COLO829 (cell line): ENCODE measurements around the gene TMEM91.

Experiments used
- DNase-seq: peaks from one replicate; pipeline ENCODE4 v3.0.0; 2012; ENCODE audit warnings: low spot score

The TMEM91 gene

DNA sequence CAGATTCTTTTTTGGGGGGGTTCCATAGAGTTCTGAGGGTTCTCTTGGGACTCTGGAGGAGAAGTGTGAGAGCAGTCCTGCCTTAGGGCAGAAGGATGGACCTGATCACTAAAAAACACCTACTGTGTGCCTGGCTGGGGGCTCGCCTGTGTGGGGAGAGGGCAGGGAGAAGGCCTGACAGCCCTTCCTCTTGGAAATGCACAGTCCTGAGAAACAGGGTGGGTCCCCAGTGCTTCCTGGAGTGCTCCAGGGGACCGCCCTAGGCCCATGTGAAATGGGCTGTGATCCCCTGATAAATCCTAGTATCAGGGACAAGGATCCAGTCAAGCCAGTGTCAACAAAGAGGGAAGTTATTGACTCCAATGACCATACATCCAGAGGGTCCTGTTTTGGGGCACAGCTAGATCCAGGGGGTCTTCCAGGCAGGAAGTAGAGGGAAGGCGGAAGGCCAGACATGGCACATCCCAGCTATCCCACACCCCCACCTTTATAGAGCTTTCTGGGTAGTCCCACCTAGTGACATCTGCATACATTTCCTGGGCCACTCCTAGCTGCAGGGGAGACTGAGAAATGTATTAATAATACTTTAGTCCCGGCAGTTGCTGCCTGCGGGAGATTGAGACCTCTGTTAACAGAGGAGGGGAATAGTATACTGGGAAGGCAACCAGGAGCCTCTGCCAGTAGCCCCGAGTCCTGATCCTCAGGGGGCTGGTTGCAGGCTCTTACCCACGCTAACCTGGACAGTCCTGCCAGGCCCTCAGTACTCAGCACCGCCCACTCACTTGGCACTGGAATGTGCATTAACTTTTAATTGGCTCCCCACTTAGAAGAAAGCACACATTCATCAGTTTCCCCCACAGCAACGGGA lies 35.0 kb downstream of the TMEM91 start:
- no peak for DNase-seq

DNA sequence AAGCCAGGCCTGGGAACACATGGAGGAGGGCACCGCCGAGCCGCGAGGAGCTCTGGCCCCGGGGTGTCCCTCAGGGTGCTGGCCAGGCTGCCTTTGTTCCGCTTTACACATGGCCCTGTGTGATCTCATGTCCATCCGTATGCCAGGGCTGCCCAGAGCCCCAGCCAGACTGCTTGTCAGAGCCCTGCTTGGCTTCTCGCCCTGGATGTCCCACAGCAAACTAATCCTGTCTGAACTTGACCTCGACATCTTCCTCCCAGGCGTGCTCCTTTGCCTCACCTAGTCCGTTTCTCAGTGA lies 35.6 kb downstream of the TMEM91 start:
- peak; percentile 64 for DNase-seq

DNA sequence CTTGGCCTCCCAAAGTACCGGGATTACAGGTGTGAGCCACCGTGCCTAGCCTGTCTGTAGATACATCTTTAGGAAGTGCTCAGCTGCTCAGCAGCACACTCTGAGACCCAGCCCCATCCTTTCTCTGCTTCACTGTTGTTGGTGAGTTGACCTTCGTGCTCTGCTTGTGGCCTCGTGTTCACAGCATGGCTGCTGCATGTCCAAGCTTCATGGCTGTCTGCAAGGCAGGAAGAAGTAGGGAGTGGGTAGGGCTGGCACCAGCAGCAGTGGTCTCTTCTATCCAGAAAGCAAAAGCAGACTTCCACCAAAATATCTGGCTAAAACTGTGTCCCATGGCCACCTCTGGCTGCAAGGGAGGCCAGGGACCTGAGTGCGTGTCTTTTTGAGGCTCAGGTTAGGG lies 36.6 kb downstream of the TMEM91 start:
- no peak for DNase-seq

- DNase-seq: no peak
These were observed 37.6 kb downstream of the TMEM91 start for GRCh38 chr19:41413947-41414346.

- no peak for DNase-seq
These were observed 38.1 kb downstream of the TMEM91 start for GRCh38 chr19:41414461-41414860.

GRCh38 chr19:41415154-41415571 lies 38.8 kb downstream of the TMEM91 start:
- DNase-seq: no peak

DNA sequence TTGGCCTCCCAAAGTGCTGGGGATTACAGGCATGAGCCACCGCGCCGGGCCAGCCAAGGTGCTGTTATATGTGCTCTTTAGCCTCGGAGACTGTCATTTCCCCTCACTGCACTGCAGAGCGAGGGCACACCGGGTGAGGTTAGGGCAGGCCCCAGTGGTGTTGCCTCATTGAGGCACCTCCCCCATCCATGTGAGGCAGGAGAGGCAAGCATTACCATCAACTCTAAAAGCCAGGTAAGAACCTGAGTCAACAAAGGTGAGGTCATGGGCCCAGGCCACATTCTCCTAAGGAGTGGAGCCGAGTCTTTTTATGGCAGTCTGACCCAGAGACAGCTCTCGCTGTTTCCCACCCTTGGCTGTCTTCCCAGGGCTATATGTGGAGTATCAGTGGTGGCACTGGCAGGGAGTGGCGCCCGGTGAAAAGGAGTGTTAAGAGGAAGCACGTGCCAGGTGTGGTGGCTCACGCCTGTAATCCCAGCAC lies 39.9 kb downstream of the TMEM91 start:
- no peak for DNase-seq

DNA sequence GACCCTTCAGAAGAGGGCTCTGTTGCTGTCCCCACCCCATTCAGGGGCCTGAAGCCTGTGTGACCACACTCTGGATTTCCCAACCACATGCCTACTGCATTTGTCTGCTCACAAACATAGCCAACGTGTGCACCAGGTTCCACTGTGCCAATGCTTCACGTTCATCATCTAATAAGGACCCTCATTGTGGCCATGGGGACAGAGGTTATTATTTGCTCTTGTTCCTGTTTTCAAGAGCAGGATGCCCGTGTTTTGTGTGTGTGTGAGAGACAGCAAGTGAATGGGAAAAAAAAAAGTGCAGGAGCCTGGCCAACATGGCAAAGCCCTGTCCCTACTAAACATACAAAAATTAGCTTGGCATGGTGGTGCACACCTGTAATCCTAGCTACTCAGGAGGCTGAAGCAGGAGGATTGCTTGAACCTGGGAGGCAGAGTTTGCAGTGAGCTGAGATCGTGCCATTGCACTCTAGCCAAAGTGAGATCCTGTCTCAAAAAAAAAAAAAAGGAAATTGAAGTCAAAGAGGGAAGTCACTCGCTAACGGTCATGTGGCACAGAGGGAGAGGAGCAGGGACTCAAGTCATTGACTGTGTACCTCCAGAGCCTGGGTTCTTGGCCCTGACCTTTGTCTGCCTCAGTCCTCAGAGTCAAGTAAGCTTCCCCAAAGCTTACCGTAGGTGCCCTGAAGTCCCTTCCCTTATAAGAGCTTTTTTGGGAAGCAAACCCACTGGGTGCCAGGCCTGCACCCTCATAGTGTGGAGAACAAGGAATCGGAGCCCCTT lies 44.0 kb downstream of the TMEM91 start:
- no peak for DNase-seq

DNA sequence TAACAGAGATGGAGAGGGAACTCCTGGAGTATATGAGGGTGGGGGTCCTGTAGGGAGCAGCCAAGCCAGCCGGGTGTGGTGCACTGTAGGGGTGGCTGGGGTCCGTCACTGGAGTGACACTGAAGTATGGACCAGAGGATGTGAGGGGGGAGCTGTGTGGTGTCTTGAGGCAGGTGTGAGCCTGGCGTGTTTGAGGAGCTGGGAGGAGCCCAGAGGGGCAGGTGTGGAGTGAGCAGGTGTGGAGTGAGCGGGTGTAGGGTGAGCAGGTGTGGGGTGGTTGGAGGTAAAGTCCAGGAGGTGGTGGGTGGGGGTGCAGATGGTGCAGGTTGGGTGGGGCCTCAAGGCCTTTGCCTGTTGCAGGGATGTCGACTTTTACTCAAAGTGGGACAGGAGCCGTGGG lies 45.0 kb downstream of the TMEM91 start:
- DNase-seq: no peak

- no peak for DNase-seq
These were observed 45.6 kb downstream of the TMEM91 start for GRCh38 chr19:41421973-41422372.

DNA sequence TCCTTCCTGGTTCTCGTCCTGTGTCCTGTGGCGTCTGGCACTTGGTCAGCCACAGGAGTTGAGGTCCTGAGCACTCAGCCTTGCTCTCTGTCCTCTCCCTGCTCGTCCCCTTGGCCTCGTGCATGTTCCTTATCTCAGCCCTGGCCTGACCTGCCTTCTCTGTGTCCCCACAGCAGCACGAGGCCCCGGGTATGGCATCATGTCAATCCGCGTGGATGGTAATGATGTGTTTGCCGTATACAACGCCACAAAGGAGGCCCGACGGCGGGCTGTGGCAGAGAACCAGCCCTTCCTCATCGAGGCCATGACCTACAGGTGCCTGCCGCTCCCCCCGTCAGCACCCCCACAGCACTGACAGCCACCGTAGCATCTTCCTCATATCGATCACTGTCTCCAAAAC lies 46.1 kb downstream of the TMEM91 start:
- DNase-seq: no peak

DNA sequence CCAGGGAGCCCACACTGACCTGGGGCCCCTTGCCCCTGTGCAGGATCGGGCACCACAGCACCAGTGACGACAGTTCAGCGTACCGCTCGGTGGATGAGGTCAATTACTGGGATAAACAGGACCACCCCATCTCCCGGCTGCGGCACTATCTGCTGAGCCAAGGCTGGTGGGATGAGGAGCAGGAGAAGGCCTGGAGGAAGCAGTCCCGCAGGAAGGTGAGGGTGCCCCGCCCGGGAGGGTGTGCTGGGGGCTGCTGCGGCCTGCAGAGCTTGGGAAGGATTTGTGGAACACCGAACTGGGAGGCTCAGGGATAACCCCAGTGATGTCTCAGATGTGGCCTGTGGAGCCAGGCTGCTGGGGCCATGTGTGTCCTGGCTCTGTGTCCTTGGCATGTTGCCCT lies 46.6 kb downstream of the TMEM91 start:
- DNase-seq: no peak

- no peak for DNase-seq
These were observed 48.2 kb downstream of the TMEM91 start for GRCh38 chr19:41424335-41425173.

DNA sequence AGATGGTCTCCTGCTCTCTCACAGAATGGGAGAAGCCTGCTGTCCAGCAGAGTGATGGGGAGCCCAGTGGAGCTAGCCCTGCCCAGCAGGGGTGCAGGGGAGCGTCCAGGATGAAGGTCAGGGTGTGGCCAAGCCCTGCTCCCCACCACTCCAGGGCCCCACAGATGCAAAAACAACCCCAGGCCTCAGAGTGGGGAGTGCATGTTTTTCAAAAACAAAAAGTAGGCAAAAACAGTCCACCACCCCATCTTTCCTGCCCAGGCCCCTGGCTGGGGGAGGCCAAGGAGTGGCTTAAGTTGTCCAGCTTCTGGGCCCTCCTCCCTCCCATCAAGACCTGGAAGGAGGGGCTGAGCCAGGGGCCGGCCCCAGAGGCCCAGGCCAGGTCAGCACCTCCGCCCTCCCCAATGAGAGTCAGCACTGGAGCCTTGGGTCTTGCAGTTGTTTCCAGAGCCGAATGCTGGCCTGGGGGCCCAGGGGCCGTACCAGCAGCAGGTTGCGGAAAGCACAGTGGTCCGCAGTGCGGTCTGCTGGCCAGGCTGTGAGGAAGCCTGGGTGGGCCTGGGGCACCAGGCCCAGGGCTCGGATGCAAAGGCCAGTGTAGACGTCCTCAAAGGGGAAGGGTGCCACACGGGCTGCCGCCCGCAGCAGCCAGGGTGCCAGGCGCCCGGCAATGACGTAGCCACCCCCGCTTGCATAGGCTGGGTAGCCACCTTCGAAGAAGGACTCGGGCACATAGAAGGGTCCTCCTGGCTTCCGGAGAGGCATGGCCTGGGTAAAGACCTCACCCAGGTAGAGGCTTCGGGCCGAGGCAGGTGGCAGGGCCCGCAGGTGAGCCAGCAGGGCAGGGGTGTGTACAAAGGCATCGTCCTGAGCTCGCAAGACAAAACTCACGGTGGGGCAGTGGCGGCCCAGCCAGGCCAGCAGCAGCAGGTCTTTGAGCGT lies 49.1 kb downstream of the TMEM91 start:
- DNase-seq: no peak

DNA sequence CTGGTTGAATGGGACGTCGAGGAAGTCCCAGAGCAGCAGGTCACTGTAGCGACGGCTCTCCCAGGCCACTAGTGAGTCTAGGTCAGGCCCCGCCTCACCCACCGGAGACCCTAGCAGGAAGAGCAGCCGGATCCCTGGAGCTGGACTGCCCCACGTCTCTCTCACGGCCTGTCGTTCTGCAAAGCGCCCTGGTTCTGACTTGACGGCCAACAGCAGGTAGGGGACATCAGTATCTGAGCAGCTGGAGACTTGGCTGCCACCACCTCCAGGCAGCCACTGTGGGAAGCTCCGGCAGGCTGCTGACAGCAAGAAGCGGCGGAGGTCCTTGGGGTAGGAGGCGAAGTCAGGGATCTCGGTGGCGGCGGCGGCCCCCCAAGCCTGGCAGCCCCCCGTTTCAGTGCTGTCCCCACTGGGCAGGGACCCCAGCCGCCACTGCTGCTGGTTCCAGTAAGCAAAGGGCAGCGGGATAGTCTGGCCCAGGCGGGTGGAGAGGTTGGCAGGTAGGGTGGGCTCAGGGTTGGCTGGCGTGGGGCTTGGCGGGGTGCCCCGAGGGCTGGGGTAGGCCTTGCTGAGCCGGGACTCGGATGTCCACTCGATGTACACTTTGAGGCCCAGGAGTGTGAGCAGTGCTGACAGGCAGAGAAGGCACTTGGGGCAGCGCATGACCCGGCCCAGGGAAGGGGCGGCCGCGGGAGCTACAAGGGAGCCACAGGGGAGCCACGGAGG lies 49.9 kb downstream of the TMEM91 start:
- no peak for DNase-seq

GRCh38 chr19:41426952-41427646 lies 50.8 kb downstream of the TMEM91 start, which contains the start of gene B3GNT8:
Gene B3GNT8 (minus strand): TSS chr19:41427374. CDS start chr19:41426778, 596 bp downstream.
- no peak for DNase-seq

GRCh38 chr19:41427647-41428480 lies 51.5 kb downstream of the TMEM91 start:
- no peak for DNase-seq

GRCh38 chr19:41428481-41428859 lies 52.1 kb downstream of the TMEM91 start:
- no peak for DNase-seq

DNA sequence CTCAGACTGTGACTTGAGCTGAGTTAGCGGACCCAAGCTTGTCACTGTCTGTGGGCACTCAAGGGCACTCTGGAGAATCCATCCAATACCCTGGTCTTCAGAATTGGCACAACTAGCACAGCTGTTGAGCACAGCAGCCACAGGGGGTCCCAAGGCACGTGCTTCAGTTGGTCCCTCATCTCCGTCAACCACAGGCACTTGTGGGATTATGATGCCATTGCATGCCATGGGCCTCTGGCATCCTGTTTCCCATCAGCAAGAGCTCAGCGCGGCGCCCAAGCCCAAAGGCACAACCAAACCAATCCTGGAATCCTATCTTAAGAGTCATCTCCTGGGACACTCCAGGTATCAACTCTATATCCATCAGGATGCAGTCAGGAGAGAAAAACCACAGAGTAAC lies 54.6 kb downstream of the TMEM91 start:
- no peak for DNase-seq
